GM12878 (cell line): ENCODE data around the gene FAM228B. TPM values are rescaled to one million over a fixed set of nuclear protein-coding genes. Genes with fewer than 3 reads are reported as not detected.
A peak's percentile ranks its signal among the peaks of the same experiment; 100 is the strongest.

Source experiments
- BHLHE40 ChIP-seq, 2 experiments: fragments of 450-650 bp in 1 of 2; IDR thresholded peaks; 2 replicates each; pipeline ENCODE4 v1.6.1; 2011 to 2017; ENCODE audit warnings: low read depth in 2 of 2, borderline replicate concordance in 1 of 2, improper control_type of control experiment in 1 of 2, low read length in 1 of 2, mild to moderate bottlenecking in 1 of 2
- BMI1 ChIP-seq: fragments of 450-650 bp; IDR thresholded peaks from 2 replicates; pipeline ENCODE4 v1.6.1; 2016; ENCODE audit warnings: mild to moderate bottlenecking, moderate library complexity, borderline replicate concordance
- CBX5 ChIP-seq: sonication (generic); IDR thresholded peaks from 2 replicates; pipeline ENCODE4 v1.6.1; 2016; ENCODE audit warnings: low read depth, moderate library complexity, mild to moderate bottlenecking, inconsistent platforms
- CHD1 ChIP-seq: IDR thresholded peaks from 2 replicates; pipeline ENCODE4 v1.6.1; 2012; ENCODE audit warnings: low read depth, low read length, improper control_type of control experiment
- DPF2 ChIP-seq: fragments of 450-650 bp; IDR thresholded peaks from 2 replicates; pipeline ENCODE4 v1.6.1; 2017; ENCODE audit warnings: mild to moderate bottlenecking
- E2F8 ChIP-seq: fragments of 450-650 bp; IDR thresholded peaks from 2 replicates; pipeline ENCODE4 v1.6.1; 2018; ENCODE audit warnings: mild to moderate bottlenecking, low read depth, moderate library complexity; ENCODE audit not compliant: partially characterized antibody
- IRF4 ChIP-seq: IDR thresholded peaks from 2 replicates; pipeline ENCODE4 v1.6.1; 2011; ENCODE audit warnings: low read depth, low read length
- JUND ChIP-seq: IDR thresholded peaks from 2 replicates; pipeline ENCODE4 v1.6.1; 2012; ENCODE audit warnings: low read depth, mild to moderate bottlenecking, low read length, improper control_type of control experiment, moderate library complexity
- KAT2A ChIP-seq: conservative IDR thresholded peaks from 2 replicates; pipeline ENCODE4 v1.6.1; 2011; ENCODE audit warnings: low read depth, low read length; ENCODE audit not compliant: control insufficient read depth
- MAX ChIP-seq: IDR thresholded peaks from 2 replicates; pipeline ENCODE4 v1.6.1; 2012; ENCODE audit warnings: low read depth, low read length, improper control_type of control experiment
- MEF2A ChIP-seq: IDR thresholded peaks from 2 replicates; pipeline ENCODE4 v1.6.1; 2011; ENCODE audit warnings: low read depth, mild to moderate bottlenecking, low read length, moderate library complexity; ENCODE audit not compliant: insufficient read depth
- MTA2 ChIP-seq: fragments of 450-650 bp; IDR thresholded peaks from 2 replicates; pipeline ENCODE4 v1.6.1; 2016; ENCODE audit warnings: low read depth, mild to moderate bottlenecking, moderate library complexity
- MTA3 ChIP-seq: IDR thresholded peaks from 2 replicates; pipeline ENCODE4 v1.6.1; 2012; ENCODE audit warnings: low read length, inconsistent platforms, borderline replicate concordance
- MXI1 ChIP-seq: fragments of 150-350 bp; IDR thresholded peaks from 2 replicates; pipeline ENCODE4 v1.6.1; 2011; ENCODE audit warnings: low read depth, mild to moderate bottlenecking, inconsistent platforms, low read length, improper control_type of control experiment
- NFIC ChIP-seq: IDR thresholded peaks from 2 replicates; pipeline ENCODE4 v1.6.1; 2012; ENCODE audit warnings: low read depth, mild to moderate bottlenecking, inconsistent platforms, low read length, moderate library complexity
- NFYA ChIP-seq: IDR thresholded peaks from 2 replicates; pipeline ENCODE4 v1.6.1; 2011; ENCODE audit warnings: low read depth, mild to moderate bottlenecking, low read length, improper control_type of control experiment, borderline replicate concordance
- NR2C1 ChIP-seq: fragments of 450-650 bp; IDR thresholded peaks from 2 replicates; pipeline ENCODE4 v1.6.1; 2017; ENCODE audit warnings: antibody characterized with exemption, mild to moderate bottlenecking, moderate library complexity
- PAX5 ChIP-seq: IDR thresholded peaks from 2 replicates; pipeline ENCODE4 v1.6.1; 2011; ENCODE audit warnings: low read depth, low read length, borderline replicate concordance
- POLR2AphosphoS5 ChIP-seq: IDR thresholded peaks from 2 replicates; pipeline ENCODE4 v1.6.1; 2011; ENCODE audit warnings: mild to moderate bottlenecking, low read length, inconsistent platforms
- POU2F2 ChIP-seq: IDR thresholded peaks from 3 replicates; pipeline ENCODE4 v1.6.1; 2011; ENCODE audit warnings: low read depth, mild to moderate bottlenecking, low read length, borderline replicate concordance
- PRDM15 ChIP-seq: fragments of 450-650 bp; formaldehyde crosslinking; IDR thresholded peaks from 2 replicates; pipeline ENCODE4 v1.4.0; 2020; ENCODE audit warnings: mild to moderate bottlenecking, moderate library complexity
- SP1 ChIP-seq: IDR thresholded peaks from one replicate; pipeline ENCODE4 v1.6.1; 2011; ENCODE audit warnings: low read depth, low read length
- TCF3 ChIP-seq: IDR thresholded peaks from 2 replicates; pipeline ENCODE4 v1.6.1; 2012; ENCODE audit warnings: low read depth, mild to moderate bottlenecking, low read length, borderline replicate concordance; ENCODE audit not compliant: insufficient read depth
- TCF7 ChIP-seq: IDR thresholded peaks from 2 replicates; pipeline ENCODE4 v1.6.1; 2014; ENCODE audit warnings: antibody characterized with exemption, borderline replicate concordance
- polyA plus RNA-seq, 11 experiments: library from polyadenylated mRNA; depleted of rRNA in 4 of 11; unstranded in 6 of 11; stranded (reverse) in 5 of 11; fragments of >200 nt; fragmentation: Nextera tagmentation in 4 of 11; fragmentation: Illumina TruSeq in 1 of 11; extraction: Ambion mirVana in 4 of 11; extraction: Trizol in 1 of 11; gene quantifications; 1 replicate in 1 of 11; 2 replicates in 10 of 11; pipeline versions ENCODE4 v1.2.1 to v1.2.3, GENCODE V29; 2011 to 2016; ENCODE audit warnings: inconsistent platforms in 2 of 11, missing spikeins in 2 of 11, low read depth in 1 of 11
- total RNA-seq, 4 experiments: library from RNA; depleted of rRNA in 3 of 4; stranded (reverse); fragments of >200 nt in 3 of 4; fragmentation: Illumina TruSeq in 1 of 4; extraction: Trizol in 1 of 4; gene quantifications; 2 replicates each; pipeline versions ENCODE4 v1.2.1 to v1.2.3, GENCODE V29; 2013 to 2021

FAM228B gene
- total and polyA plus RNA-seq, 10 of the 15 experiments (the other 5 are each of a cell fraction or from before 2014, with no cell fraction given) = 3.9 to 11.0 (median 7.5) TPM

- TF ChIP-seq KAT2A (no peak), IRF4 (no peak), MTA2 (no peak), BHLHE40 (IDR thresholded peaks at IDR 0.05; ENCODE audit: borderline replicate concordance in 1 of 2, low read depth in 2 of 2, low read length in 1 of 2) (0 out of 4 replicates have a peak, but pooled peaks have one; percentile 10 to 22), SP1 (no peak), NFIC (no peak), NFYA (no peak), MAX (no peak), JUND (no peak), BMI1 (no peak), TCF3 (0 out of 2 replicates have a peak, but pooled peaks have one; percentile 3), CHD1 (no peak), DPF2 (0 out of 2 replicates have a peak, but pooled peaks have one; percentile 51), MTA3 (no peak), PAX5 (no peak), NR2C1 (no peak), CBX5 (no peak), E2F8 (no peak), MEF2A (no peak), TCF7 (no peak), POU2F2 (no peak; the same call in 2 of the 3 replicates), MXI1 (no peak), POLR2AphosphoS5 (no peak), PRDM15 (no peak)
These were observed 38.7 kb upstream of the FAM228B start, which contains the start of gene TP53I3 (continued) for GRCh38 chr2:24084386-24085199.
